Common myeloid progenitor, CD34-positive (primary cell): ENCODE data around the gene IGSF5.
"Not testable (repeated sequence)": the region's sequence is repeated elsewhere in the genome, so short reads cannot be mapped to it uniquely, and the experiment has no call there.

Experiments
- CTCF ChIA-PET: fragments of 350-600 bp; sonication (Branson Sonifier 250); formaldehyde crosslinking; loops from one replicate; lab custom pipeline; 2021; ENCODE audit warnings: antibody characterized with exemption; lab: Charles Lee
- POLR2A ChIA-PET: fragments of 350-600 bp; sonication (Branson Sonifier 250); formaldehyde crosslinking; loops from one replicate; lab custom pipeline; 2021; ENCODE audit warnings: antibody characterized with exemption; lab: Charles Lee
- DNase-seq, 3 donors: peaks; one replicate each; pipeline versions ENCODE4 v3.0.0 to v3.0.0-alpha.2; 2013
- H3K27ac ChIP-seq, 2 experiments: 1 replicate in 1 of 2; 2 replicates in 1 of 2; pipeline ENCODE4 v1.7.0; 2013; ENCODE audit warnings: inconsistent platforms in 2 of 2, low read length in 2 of 2, mild to moderate bottlenecking in 2 of 2, low read depth in 1 of 2, moderate library complexity in 1 of 2; ENCODE audit not compliant: severe bottlenecking in 2 of 2, insufficient read depth in 1 of 2, poor library complexity in 1 of 2
- H3K27me3 ChIP-seq, 5 experiments: replicated peaks in 2 of 5; 1 replicate in 3 of 5; 2 replicates in 2 of 5; pipeline versions ENCODE4 v1.6.1 to v1.7.0; 2013; ENCODE audit warnings: low read length in 4 of 5, mild to moderate bottlenecking in 2 of 5, moderate library complexity in 2 of 5, inconsistent platforms in 1 of 5; ENCODE audit not compliant: insufficient read depth in 5 of 5, control insufficient read depth in 4 of 5
- H3K36me3 ChIP-seq, 4 experiments: 1 replicate in 2 of 4; 2 replicates in 2 of 4; pipeline versions ENCODE4 v1.6.1 to v1.7.0; 2013; ENCODE audit warnings: low read length in 3 of 4, control low read depth in 1 of 4, mild to moderate bottlenecking in 1 of 4; ENCODE audit not compliant: control insufficient read depth in 4 of 4, insufficient read depth in 4 of 4
- H3K4me1 ChIP-seq, 4 experiments: 1 replicate in 3 of 4; 2 replicates in 1 of 4; pipeline versions ENCODE4 v1.6.1 to v1.7.1; 2013; ENCODE audit warnings: low read length in 3 of 4, mild to moderate bottlenecking in 3 of 4, control low read depth in 1 of 4, inconsistent platforms in 1 of 4, moderate library complexity in 1 of 4; ENCODE audit not compliant: control insufficient read depth in 4 of 4, insufficient read depth in 4 of 4; ENCODE audit errors: control extremely low read depth in 1 of 4
- H3K4me3 ChIP-seq, 7 experiments: 1 replicate in 4 of 7; 2 replicates in 3 of 7; pipeline versions ENCODE4 v1.5.1 to v1.7.0; 2013; ENCODE audit warnings: mild to moderate bottlenecking in 7 of 7, low read length in 6 of 7, moderate library complexity in 6 of 7, inconsistent platforms in 2 of 7, low read depth in 2 of 7, control low read depth in 1 of 7; ENCODE audit not compliant: insufficient read depth in 4 of 7, control insufficient read depth in 1 of 7; ENCODE audit errors: extremely low read depth in 1 of 7
- H3K9me3 ChIP-seq, 5 experiments: 1 replicate in 4 of 5; 2 replicates in 1 of 5; pipeline versions ENCODE4 v1.6.1 to v1.7.1; 2013; ENCODE audit warnings: low read length in 4 of 5, mild to moderate bottlenecking in 2 of 5, inconsistent platforms in 1 of 5, low read depth in 1 of 5, moderate library complexity in 1 of 5; ENCODE audit not compliant: control insufficient read depth in 4 of 5, insufficient read depth in 2 of 5; ENCODE audit errors: control extremely low read depth in 1 of 5
- WGBS: methylation state at CpG from one replicate; pipeline ENCODE4 v1.1.5; 2013; ENCODE audit not compliant: insufficient coverage; 5-methylcytosine and 5-hydroxymethylcytosine counted together

Gene IGSF5

GRCh38 chr21:39737376-39738000 is 7.5 kb upstream of the IGSF5 start:
- Histone ChIP-seq H3K4me3 (no peak overlapping the region), H3K27me3 (no peaks in the 10 kb centered on the region), H3K4me1 (no peaks in the 10 kb centered on the region), H3K27ac (no peak overlapping the region), H3K9me3 (no peaks in the 10 kb centered on the region), H3K36me3 (no peaks in the 10 kb centered on the region)
- ChIA-PET CTCF (no interaction called here), POLR2A (no interaction called here)
- 96% methylated on average over 12 of the region's 15 CpGs for WGBS
- no peak for DNase-seq

GRCh38 chr21:39738566-39738965 is 6.4 kb upstream of the IGSF5 start:
- no peaks in the 10 kb centered on the region for H3K9me3 ChIP-seq
- POLR2A ChIA-PET, result no interaction called here
- H3K27me3 ChIP-seq, result no peaks in the 10 kb centered on the region
- 98% methylated on average over 5 of the region's 6 CpGs for WGBS
- no peak overlapping the region for H3K4me3 ChIP-seq
- DNase-seq, result no peak
- CTCF ChIA-PET, result no interaction called here
- no peak overlapping the region for H3K27ac ChIP-seq
- no peaks in the 10 kb centered on the region for H3K36me3 ChIP-seq
- no peaks in the 10 kb centered on the region for H3K4me1 ChIP-seq

GRCh38 chr21:39739531-39739930 is 5.5 kb upstream of the IGSF5 start:
- H3K27ac ChIP-seq, H3K36me3 ChIP-seq, H3K4me3 ChIP-seq, POLR2A ChIA-PET, H3K27me3 ChIP-seq, H3K4me1 ChIP-seq, H3K9me3 ChIP-seq, DNase-seq, CTCF ChIA-PET: not testable (repeated sequence)
- WGBS, result 95% methylated on average over 4 of the region's 5 CpGs

- 97% methylated on average over 3 of the region's 4 CpGs for WGBS
- CTCF ChIA-PET, H3K27me3 ChIP-seq, H3K4me1 ChIP-seq, H3K9me3 ChIP-seq, POLR2A ChIA-PET, H3K4me3 ChIP-seq, H3K27ac ChIP-seq, DNase-seq, H3K36me3 ChIP-seq: not testable (repeated sequence)
These were observed 2.4 kb upstream of the IGSF5 start for GRCh38 chr21:39742561-39742960.

GRCh38 chr21:39745332-39745731 is 349 bp downstream of the IGSF5 start:
- POLR2A ChIA-PET, H3K36me3 ChIP-seq, H3K27me3 ChIP-seq, H3K4me1 ChIP-seq, CTCF ChIA-PET, DNase-seq, H3K4me3 ChIP-seq, H3K27ac ChIP-seq, H3K9me3 ChIP-seq: not testable (repeated sequence)
- 99% methylated on average over 6 of the region's 8 CpGs for WGBS

- H3K9me3 ChIP-seq, result peaks cover 1 to 16% (median 2%) of the 10 kb centered on the region in 5 experiments
- POLR2A ChIA-PET, result no interaction called here
- no peaks in the 10 kb centered on the region for H3K36me3 ChIP-seq
- no peak overlapping the region for H3K27ac ChIP-seq
- H3K4me3 ChIP-seq, result no peak overlapping the region
- no peaks in the 10 kb centered on the region for H3K4me1 ChIP-seq
- WGBS, result 83% methylated on average over 4 of the region's 8 CpGs
- CTCF ChIA-PET, result no interaction called here
- no peak for DNase-seq
- H3K27me3 ChIP-seq, result peaks cover 0 to 8% (median 0%) of the 10 kb centered on the region in 5 experiments
These were observed 5.7 kb downstream of the IGSF5 start for GRCh38 chr21:39750670-39751069.

- H3K27ac ChIP-seq, result no peak overlapping the region
- 100% methylated on average over 1 of the region's 3 CpGs for WGBS
- ChIA-PET CTCF (no interaction called here), POLR2A (interaction anchor here (0.6 kb wide), 1 partner anchor 106 kb away, joined by 4 read pairs; no protein-coding TSS in a partner anchor)
- H3K4me1 ChIP-seq, result no peaks in the 10 kb centered on the region
- H3K27me3 ChIP-seq, result peaks cover 0 to 8% (median 0%) of the 10 kb centered on the region in 5 experiments
- H3K36me3 ChIP-seq, result no peaks in the 10 kb centered on the region
- H3K4me3 ChIP-seq, result no peak overlapping the region
- no peak for DNase-seq
- H3K9me3 ChIP-seq, result peaks cover 1 to 16% (median 2%) of the 10 kb centered on the region in 5 experiments
These were observed 9.8 kb downstream of the IGSF5 start for GRCh38 chr21:39754811-39755210.
